SK-MEL-5 (cell line): ENCODE measurements around the gene KCNQ1OT1. TPM values are rescaled to one million over a fixed set of nuclear protein-coding genes. Genes with fewer than 3 reads are reported as not detected.
A peak's percentile ranks its signal among the peaks of the same experiment; 100 is the strongest.

Experiments used
- DNase-seq: peaks from one replicate; pipeline ENCODE4 v3.0.0-alpha.2; 2016; ENCODE audit warnings: low read depth, low spot score
- in situ Hi-C: cut with HindIII; loops from 2 replicates; pipeline ENCODE4 v1.10.0; 2016; ENCODE audit warnings: low sequenced_read_pairs, high pct_unique_total_duplicates, low pct_unique_long_range_greater_than_20kb
- small RNA-seq, 2 experiments: library from RNA; depleted of rRNA; stranded (forward); fragments of <200 nt; gene quantifications; one replicate each; pipeline ENCODE3, GENCODE V24; 2014
- total RNA-seq: library from RNA; depleted of rRNA; stranded (reverse); fragments of >200 nt; shearing (Covaris generic); gene quantifications from 2 replicates; pipeline ENCODE4 v1.2.3, GENCODE V29; 2014; rRNA removed

The KCNQ1OT1 gene
- total RNA-seq, 1 experiment from 2014 or later, result 0.48 TPM

DNA sequence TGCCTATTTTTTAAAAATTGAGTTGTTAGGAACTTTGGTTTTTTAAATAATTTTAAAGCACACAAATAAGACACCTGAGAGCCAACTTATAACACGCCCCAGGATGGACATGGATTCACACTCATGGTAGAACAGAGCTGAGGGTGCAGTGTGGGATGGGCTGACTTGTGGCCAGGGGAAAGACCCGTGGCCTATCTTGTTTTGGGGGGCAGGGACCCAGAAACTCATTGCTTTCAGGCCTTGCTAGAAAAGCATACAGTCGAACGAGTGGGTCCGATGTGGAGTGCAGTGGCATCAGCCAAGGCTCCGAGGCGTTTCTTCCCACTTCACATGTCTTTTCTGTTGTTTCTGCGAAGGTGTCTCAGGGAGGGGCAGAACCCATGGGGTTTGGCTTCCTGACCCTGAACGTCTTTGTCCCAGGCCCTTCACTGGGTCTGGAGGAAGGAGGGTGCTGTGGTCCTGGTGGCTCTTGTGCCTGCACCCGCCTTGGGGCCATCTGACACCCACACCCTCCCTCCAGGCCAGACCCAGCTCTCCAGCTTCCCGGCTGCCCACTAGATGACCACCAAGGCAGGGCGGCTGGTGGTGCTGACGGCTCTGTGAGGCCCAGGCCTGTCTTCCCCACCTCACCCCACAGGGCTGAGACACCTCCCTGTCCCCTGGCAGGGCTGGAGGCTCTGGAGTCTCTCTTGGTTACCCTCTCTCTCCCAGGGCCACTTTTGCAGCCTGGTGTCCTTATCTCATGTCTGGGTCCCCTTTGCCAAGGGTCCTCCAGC, 134.2 kb downstream of the KCNQ1OT1 start:
- in situ Hi-C loops, result no loop called here
- DNase-seq, result no peak

DNA sequence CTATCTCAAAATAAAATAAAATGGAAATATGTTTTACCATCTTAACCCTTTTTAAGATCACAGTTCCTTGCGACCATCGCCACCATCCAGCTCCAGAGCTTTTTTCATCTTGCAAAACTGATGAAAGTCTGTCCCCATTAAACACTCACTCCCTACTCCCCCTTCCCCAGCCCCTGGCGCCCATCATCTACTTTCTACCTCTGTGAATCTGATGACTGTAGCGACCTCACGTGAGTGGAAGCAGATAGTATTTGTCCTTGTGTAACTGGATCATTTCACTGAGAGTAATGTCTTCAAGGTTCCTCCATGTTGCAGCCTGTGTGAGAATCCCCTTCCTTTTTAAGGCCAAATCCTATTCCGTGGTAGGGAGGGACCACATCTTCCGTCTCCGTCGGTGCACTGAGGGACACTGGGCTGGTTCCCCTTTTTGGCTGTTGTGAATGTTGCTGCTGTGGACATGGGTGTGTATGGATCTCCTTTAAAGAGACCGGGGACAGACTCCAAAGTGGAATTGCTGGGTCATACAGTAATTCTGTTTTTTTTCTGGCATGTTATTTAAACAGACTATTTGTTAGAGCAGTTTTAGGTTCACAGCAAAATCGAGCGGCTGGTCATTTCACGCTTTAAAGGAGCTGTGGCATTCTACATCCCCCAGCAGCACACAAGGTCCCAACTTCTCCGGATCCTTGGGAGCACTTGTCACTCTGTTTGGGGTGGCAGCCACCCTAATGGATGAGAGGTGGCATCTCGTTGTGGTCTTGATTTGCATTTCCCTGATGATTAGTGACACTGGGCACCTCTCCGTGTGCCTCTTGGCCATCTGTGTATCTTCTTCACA, 135.0 kb downstream of the KCNQ1OT1 start:
- in situ Hi-C loops, result no loop called here
- DNase-seq, result no peak

DNA sequence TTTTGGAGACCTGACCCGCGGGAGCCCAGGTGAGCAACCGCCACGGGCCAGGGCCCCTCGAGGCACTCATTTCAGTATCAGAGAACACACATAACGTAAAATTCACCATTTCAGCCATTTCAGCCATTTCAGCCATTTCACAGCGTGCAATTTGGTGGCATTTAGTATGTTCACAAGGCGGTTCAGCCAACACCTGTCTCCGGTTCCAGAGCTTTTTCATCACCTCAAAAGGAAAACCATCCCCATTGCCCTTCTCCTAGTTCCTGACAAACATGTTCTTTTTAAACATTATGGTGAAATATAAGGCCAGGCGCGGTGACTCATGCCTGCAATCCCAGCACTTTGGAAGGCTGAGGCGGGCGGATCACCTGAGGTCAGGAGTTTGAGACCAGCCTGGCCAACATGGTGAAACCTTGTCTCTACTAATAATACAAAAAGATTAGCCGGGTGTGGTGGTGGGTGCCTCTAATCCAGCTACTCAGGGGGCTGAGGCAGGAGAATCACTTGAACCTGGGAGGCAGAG, 135.7 kb downstream of the KCNQ1OT1 start:
- in situ Hi-C loops, result no loop called here
- DNase-seq, result no peak

DNA sequence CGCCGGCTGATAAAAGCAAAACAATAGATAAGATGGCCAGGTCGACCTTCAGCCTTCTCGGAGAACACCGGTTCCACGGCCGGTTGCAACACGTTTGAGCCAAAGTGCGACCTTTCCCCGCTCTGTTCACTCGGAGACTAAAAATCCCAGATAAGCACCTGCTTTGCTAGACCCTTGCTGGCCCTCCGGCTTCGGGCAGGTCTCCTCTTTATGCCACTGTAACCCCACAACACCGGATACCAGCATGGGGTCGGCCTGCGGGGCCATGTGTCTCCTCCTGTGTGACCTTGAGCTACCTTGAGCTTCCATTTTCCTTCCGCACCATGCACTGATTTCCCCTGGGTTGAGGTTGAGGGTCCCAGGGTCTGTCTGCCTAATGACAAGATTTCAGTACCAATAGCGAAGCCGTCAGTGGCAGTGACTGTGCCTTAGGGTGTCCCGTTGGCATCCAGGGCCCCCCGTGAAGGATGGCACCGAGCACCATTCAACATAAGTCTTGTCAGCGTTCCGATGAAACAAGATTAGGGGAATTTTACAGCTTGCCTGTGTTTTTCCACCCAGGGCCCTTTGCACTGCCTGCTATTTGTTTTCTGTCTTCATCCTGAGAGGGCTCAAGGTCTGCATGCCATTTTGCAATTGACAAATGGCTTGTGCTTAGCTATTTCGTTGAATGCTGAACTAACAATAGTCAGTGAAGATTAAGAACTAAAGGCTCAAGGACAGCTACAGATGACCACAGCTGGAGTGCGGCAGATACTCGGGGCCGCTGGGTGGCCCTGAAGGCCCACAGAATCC, 136.4 kb downstream of the KCNQ1OT1 start:
- in situ Hi-C loops, result no loop called here

DNA sequence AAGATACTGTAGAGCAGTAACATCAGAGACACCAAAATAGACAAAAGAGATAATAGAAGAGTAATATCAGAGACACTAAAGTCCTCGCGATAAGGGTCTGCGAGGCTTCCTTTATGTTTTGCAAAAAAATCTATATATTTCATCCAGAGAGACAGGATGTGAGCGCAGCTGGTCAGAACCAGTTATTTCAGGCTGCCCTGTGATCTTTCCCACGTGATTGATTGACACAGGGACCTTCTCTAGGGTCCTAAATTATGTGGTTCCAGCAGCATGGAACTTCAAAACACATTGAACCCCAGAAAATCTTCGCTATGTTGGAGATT, 136.9 kb downstream of the KCNQ1OT1 start:
- DNase-seq, result no peak
- in situ Hi-C loops, result no loop called here

More for the DNA sequence above, 136.4 kb downstream of the KCNQ1OT1 start:
- no peak for DNase-seq

DNA sequence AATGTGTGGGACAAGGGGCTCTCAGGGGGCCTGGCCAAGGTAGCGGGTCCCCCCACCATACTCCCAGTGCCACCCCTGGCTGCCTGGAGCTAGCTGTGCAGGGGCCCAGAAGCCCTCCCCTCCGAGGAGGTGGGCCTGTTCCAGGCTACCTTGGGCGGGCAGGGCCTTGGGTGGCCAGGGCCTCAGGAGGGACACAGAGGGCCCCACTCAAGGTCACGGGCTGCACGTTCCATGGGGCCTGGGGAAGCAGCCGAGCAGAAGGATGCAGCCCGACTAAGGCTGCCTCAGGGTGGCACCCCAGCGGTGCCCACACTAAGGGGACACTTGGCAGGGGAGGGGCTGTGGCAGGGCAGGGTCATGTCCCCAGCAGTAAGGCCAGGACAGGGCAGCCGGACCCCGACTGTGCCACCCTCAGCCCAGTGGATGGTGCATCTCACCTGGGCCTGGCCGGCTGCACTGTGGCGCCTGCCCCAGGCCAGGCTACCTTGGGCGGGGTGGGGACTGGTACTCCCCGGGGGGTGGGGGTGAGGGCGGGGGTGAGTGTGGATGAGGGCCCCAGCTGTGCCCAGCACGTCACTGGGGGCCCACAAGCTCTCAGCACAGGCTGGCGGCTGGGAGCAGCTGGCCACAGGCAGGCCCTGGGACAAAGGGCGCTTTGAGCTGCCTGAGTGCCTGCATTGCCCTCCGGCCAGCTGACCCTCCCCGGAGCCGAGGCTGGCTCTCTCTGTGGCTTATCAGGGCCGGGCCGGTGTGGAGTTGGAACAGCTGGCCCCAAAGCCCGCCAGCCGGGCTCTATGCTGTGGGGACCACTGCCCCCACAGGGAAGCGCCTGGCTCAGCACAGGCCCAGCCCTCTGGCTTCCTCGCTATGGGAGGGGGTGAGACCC, 137.9 kb downstream of the KCNQ1OT1 start:
- in situ Hi-C loops, result no loop called here
- DNase-seq, result peak; percentile 51

DNA sequence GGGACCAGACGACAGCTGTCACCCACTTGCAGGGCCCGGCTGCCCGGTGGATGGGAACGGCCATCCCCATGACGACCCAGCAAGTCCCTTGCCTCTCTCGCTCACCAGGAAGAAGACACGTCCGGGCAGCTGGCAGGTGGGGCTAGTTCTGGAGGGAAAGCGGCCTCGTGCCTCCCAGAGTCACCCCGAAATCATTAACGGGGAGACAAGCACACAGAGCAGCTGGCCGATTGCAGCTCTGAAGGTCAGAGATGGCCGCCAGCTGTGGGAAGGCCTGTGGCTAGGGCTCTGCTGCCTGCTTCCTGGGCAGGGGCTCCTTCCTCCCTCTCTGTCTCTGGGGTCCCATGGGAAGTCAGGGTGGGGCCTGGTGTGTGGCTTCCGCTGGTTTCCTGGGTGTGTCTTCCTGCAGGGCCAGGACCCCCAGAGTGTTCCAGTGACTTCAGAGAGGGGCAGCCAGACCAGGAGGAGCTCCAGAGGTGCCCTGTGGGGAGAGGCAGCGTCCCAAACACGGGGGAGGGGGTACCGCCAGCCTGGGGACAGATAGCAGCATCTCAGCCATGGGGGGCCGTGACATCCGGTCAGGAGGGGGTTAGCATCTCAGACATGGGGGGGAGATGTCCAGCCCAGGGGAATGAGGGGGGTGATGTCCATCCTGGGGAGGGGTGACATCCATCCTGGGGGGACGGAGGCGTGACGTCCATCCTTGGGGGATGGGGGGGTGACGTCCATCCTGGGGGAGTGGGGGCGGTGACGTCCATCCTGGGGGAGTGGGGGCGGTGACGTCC, 140.1 kb downstream of the KCNQ1OT1 start:
- no peak for DNase-seq
- in situ Hi-C loops, result no loop called here

DNA sequence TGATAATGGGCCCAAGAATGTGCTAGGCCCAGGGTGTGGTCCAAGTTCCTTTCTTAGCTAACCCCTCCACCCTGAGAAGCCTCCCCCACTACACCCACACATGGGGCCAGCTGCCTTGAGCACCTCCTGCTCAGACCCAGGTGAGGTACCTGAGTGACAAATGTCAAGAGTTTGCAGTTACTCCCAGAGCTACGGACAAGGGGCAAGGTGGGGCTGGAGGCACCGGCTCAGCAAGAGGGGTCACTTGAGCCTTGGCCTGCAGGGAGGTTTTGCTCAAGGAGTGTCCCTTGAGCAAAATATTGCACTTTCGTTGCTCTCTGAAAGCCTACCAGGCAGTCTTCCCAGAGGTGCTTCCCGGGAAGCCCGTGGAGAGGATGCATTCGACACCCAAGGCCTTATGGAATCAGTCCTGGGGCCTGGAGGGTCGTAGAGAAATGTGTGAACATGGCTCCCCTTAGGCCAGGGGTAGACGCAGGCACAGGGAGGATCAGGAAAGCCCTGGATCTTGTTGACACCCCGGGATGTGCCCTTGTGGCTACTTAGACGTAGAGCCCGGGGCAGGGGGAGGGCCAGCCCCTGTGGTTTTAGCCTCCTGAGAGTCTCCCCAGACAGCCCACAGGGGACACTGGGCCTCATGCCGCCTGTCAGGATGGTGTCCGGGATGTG, 140.8 kb downstream of the KCNQ1OT1 start:
- in situ Hi-C loops, result no loop called here
- no peak for DNase-seq

DNA sequence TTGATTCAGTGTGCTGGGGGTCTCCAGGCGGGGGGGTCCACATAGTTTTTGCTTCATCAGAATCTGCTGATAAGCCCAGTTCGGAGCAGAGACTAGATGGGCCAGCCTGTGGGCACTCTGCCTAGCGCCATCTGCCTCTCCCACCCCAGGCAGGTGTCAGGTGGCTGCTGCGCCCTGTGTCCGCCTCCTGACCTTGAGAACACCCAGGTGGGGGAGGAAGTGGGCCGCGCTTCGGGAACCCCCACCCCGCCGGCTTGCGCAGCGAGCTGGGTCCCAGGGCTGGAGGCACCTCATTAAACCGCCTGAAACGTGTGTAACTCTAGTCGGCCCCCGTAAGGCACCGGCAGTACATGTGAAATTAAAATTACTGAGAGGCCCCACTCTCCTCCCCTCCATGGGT, 141.4 kb downstream of the KCNQ1OT1 start:
- in situ Hi-C loops, result no loop called here
- no peak for DNase-seq

Small RNA genes within 50 kb of the gene (small RNA-seq; reads per million reads assigned to genes)
- 0 reads per million in 2 experiments for gene RF01947
- gene RF01948, result 0 reads per million in 2 experiments
- gene RF01950, result 0 reads per million in 2 experiments

Other genes with a start within 250 kb of the KCNQ1OT1 start
- gene CDKN1C, start 185.8 kb upstream of the KCNQ1OT1 start, total RNA-seq, result 14.7 and 18.7 TPM in 2 replicates
- 11.1 and 13.1 TPM in 2 replicates for gene PHLDA2, start 229.4 kb upstream of the KCNQ1OT1 start, total RNA-seq